Measurements from ENCODE around the gene CRMP1. TPM values are rescaled to one million over a fixed set of nuclear protein-coding genes. Genes with fewer than 3 reads are reported as not detected.

CRMP1 gene
- total RNA-seq, 1 donor = not detected

DNA sequence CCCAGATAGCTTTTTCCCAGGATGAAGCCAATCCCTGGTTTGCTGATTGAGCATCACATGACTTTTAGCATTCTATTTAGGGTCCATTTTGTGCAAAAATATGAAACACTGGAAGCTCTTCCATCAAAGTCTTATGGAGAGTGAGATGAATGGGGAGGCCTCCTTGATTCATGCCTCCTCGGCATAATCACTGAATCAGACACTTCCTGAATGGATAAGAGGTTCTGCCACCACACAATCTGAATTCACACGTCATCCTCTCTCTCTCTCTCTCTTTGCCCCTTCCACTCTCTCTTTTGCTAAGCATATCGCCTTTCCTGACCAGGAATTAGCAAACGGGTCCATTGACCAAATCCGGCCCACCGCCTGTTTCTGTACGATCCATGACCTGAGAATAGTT lies 68.7 kb downstream of the CRMP1 start:
- DNase-seq (ENCODE audit: low read depth) = no peak
- TF ChIP-seq, protein P1, sequence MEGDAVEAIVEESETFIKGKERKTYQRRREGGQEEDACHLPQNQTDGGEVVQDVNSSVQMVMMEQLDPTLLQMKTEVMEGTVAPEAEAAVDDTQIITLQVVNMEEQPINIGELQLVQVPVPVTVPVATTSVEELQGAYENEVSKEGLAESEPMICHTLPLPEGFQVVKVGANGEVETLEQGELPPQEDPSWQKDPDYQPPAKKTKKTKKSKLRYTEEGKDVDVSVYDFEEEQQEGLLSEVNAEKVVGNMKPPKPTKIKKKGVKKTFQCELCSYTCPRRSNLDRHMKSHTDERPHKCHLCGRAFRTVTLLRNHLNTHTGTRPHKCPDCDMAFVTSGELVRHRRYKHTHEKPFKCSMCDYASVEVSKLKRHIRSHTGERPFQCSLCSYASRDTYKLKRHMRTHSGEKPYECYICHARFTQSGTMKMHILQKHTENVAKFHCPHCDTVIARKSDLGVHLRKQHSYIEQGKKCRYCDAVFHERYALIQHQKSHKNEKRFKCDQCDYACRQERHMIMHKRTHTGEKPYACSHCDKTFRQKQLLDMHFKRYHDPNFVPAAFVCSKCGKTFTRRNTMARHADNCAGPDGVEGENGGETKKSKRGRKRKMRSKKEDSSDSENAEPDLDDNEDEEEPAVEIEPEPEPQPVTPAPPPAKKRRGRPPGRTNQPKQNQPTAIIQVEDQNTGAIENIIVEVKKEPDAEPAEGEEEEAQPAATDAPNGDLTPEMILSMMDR (IDR thresholded peaks at IDR 0.05; ENCODE audit: insufficient read depth, low read length) = no peak
- H3K4me3 ChIP-seq (ENCODE audit: low read depth, low read length) = no peak overlapping the region

DNA sequence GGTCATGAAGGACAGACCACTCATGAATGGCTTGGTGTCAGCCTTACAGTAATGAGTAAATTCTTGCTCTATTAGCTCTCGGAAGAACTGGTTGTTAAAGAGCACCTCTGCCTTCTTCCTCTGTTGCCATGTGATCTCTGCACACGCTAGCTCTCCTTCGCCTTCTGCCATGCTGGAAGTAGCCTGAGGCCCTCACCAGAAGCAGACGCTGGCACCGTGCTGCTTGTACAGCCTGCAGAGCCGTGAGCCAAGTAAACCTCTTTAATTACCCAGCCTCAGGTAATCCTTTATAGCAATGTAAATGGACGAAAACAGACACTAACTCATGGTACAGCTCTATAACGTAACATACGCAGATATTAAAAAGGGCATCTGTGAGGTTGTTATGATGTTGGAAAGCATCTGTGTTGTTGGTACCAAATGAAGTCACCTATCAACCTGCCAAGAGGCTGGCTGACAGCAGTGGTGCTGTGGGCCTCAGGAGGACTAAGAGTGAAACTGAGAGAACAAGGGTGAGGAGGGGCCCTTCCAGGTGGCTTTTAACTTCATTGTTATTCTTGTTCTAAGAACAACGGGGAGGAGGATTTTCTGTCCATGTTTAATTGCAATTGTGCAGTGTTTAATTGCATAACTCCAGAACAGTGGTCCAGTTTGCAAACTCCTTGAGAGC lies 69.2 kb downstream of the CRMP1 start:
- TF ChIP-seq, protein P1 (IDR thresholded peaks at IDR 0.05; ENCODE audit: insufficient read depth, low read length) = no peak
- no peak for DNase-seq (ENCODE audit: low read depth)
- no peak overlapping the region for H3K4me3 ChIP-seq (ENCODE audit: low read depth, low read length)

DNA sequence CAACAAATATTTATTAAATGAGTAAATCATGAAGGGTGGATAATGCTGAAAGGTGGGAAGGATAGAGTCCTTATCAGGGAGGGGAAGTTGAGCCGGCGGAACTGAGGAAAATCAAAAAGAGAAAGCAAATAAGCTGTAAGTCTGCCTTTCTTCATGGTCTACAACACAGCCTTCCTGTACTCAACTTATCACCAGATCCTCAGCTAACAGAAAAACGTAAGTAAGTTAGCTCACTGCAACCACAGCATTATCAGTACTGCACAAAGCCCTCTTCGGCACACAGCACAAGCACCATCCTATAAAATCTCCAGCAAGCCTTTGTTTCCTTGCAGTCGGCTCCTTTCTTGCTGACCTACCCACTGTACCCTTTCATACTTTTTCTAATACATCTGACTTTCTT lies 70.3 kb downstream of the CRMP1 start:
- H3K4me3 ChIP-seq (ENCODE audit: low read depth, low read length) = no peak overlapping the region
- TF ChIP-seq, protein P1 (IDR thresholded peaks at IDR 0.05; ENCODE audit: insufficient read depth, low read length) = no peak
- no peak for DNase-seq (ENCODE audit: low read depth)

DNA sequence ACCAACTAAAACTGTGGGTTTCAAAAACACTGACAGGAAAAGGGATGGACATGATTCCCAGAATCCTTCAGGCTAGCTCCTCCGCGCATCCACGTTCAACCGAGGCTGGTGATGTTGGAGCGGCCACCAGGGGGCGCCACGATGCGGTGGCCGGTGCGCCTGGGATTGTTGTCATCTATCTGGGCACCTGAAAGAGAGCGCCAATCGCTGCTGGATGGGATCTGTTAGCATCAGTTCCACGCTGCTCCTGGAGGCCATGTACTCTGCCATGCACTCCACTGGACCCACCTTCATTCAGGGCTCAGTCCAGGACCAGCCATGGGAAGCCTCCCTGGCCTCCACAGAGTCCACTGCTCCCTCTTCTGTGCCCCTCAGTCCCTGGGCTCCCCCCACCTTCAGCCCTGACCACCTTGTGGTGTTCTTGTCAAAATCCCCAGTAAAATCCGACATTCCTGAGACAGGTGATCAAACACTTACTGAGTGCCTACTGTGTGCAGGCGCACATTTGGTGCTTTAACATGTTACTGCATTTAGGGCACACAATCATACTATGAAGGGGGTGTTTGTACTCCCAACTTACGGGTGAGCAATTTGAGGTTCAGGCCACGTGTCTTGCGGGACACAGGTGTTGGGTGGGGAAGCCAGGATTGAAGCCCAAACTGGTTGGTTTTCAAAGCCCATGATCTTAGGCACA lies 71.1 kb downstream of the CRMP1 start:
- TF ChIP-seq, protein P1 (IDR thresholded peaks at IDR 0.05; ENCODE audit: insufficient read depth, low read length) = peak; percentile 72
- H3K4me3 ChIP-seq (ENCODE audit: low read depth, low read length) = no peak overlapping the region
- no peak for DNase-seq (ENCODE audit: low read depth)

DNA sequence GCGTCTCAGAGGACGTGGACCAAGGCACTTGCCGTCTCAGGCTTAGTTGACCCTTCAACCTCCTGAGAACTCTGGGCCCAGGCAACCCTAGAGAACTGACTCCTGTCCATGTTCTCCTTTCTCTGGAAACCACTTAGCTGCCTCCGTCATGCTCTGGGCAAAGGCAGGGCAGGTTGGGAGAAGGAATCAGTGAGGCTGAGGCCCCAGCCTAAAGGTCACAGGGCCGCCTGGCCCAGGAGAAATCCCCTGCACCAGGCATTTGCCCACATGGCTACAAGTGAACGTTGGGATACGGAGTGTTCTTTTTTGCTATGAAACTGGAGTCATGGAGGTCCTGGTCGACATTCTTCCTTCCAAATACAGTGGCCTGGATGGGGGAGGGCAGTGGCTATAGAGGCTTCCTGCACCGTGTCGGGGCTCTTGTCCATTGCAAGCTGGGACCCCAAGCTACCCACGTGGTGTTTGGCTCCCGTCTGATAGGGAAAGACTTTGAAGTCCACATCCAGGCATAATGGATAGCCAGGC lies 76.0 kb downstream of the CRMP1 start:
- H3K4me3 ChIP-seq (ENCODE audit: low read depth, low read length) = no peak overlapping the region
- TF ChIP-seq, protein P1 (IDR thresholded peaks at IDR 0.05; ENCODE audit: insufficient read depth, low read length) = no peak
- DNase-seq (ENCODE audit: low read depth) = no peak

DNA sequence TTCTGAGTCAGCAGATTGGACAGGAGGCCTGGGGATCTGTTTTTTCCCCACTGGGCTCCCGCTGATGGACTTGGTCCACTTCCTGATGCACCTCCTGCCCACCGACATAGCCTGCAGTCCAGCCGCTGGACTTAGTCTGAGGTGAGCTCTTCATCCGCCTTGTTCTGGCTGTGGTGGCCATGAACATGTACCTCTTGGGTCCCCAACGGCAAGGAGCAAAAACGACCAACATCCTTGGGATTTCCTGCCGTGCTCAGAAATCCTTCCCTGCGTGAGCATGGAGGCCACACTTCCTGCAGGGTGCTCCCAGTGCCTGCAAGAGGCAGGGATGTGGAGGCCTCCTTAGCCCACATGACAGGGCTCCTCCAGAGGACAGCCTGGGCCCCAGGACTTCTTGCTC lies 76.8 kb downstream of the CRMP1 start:
- TF ChIP-seq, protein P1 (IDR thresholded peaks at IDR 0.05; ENCODE audit: insufficient read depth, low read length) = no peak
- no peak overlapping the region for H3K4me3 ChIP-seq (ENCODE audit: low read depth, low read length)
- DNase-seq (ENCODE audit: low read depth) = no peak
